HG02610 (cell line): ENCODE measurements around the gene PLCXD1.
"Not testable (repeated sequence)": the region's sequence is repeated elsewhere in the genome, so short reads cannot be mapped to it uniquely, and the experiment has no call there.

Experiments used
- ATAC-seq: cut with Tn5 transposase; IDR thresholded peaks from one replicate; pipeline ENCODE4 v1.9.1; 2021; ENCODE audit warnings: mild to moderate bottlenecking, moderate library complexity; ENCODE audit not compliant: unreplicated experiment

PLCXD1 gene

DNA sequence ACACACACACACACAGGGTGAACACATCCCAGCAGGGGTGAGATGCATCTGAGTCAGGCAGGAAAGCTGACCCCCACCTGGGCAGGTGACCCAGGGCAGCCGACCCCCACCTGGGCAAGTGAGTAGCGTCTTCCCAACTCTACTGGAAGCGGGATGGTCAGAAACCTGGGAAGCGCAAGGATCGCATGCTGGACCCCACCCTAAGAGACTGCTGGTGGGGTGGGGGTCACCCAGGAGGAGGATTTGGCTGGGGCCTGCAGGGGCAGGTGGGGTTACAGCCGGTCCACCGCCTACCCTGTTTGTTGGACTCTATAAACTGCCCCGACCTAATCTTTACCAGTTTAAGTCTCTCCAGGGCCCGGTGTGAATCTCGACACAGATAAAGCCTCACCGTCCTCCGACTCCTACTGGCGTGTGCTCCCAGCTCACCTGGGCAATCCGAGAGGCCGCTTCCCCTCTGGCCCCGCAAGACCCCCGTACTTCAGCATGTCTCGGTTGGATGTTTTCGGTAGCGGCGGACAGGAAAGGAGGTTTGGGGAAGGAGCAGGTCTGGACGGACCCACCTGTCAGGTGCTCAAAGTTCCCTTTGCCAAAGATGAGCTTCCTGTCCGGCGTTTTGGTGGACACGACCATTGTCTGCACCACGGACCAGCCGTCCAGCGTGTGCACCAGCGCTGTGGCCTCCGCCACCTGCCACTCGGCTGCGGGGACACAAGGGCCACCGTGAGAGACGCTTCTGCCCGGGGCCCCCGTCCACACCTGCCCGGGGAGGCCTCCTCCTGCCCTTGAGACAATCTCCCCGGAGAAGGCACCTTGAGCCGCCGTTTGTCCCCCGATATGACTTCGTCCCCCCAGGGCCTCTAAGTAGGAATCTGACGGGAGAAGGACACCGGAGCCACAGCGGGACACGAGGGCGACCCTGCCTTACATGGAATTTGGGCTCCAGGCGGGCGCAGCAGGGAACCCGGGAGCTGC is 35.5 kb downstream of the PLCXD1 start:
- ATAC-seq = no peak

GRCh38 chrX:317424-318067 is 36.4 kb downstream of the PLCXD1 start:
- no peak for ATAC-seq

- peak; percentile 63 for ATAC-seq
Observed at GRCh38 chrX:318068-318738, 37.0 kb downstream of the PLCXD1 start.

DNA sequence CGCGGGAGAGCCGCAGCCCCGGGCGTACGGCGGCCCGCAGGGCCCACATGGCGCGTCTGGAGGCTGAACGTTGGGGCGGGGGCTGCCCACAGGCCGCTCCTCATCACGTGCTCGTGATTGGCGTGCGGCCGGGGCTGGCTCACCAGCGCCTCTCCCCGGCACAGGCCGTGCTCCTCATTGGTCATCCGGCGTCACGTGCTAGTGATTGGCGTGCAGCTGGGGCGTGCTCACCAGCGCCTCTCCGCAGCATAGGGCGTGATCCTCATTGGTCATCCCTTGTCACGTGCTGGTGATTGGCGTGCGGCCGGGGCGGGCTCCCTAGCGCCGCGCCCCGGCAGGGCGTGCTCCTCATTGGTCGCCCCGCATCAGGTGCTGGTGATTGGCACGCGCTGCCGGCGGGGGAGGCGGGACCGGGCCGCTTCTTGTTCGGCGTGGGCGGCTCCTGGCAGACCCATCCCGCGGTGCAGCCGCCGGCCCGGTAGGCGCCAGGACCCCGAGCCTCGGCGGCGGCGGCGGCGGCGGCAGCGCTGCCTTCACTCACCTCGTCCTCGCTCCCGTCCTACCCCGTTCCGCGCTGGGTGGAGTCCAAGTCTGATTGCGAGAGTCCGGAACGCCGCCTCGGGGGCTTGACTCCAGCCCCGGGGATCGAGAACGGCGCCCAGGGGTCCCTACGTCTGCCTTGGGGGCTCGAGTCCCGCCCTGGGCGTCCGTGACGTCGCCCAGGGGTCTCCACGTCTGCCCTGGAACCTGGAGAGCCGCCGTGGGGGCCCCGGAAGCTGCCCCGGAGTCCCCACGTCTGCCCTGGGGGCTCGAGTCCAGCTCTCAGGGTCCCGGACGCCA is 37.8 kb downstream of the PLCXD1 start, which contains the start of gene GTPBP6:
TSS of gene GTPBP6 (minus strand) at position 58 of the 840 bp plus-strand sequence. CDS start at position 49, 9 bp downstream.
- ATAC-seq = peak; percentile 79

DNA sequence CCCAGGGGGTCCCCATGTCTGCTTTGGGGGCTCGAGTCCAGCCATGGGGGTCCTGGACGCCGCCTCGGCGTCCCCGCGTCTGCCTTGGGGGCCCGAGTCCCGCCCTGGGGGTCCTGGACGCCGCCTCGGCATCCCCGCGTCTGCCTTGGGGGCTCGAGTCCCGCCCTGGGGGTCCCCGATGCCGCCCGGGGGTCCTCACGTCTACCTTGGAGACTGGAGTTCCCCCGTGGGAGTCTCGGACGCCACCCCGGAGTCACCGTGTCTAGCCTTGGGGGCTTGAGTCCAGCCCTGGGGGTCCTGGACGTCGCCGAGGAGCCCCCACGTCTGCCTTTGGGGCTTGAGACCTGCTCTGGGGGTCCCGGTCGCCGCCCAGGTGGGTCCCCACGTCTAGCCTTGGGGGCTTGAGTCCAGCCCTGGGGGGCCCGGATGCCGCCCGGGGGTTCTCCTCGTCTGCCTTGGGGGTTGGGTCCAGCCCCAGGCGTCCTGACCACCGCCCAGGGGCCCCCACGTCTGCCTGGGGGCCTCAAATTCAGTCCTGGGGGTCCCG is 38.5 kb downstream of the PLCXD1 start:
- ATAC-seq = no peak

DNA sequence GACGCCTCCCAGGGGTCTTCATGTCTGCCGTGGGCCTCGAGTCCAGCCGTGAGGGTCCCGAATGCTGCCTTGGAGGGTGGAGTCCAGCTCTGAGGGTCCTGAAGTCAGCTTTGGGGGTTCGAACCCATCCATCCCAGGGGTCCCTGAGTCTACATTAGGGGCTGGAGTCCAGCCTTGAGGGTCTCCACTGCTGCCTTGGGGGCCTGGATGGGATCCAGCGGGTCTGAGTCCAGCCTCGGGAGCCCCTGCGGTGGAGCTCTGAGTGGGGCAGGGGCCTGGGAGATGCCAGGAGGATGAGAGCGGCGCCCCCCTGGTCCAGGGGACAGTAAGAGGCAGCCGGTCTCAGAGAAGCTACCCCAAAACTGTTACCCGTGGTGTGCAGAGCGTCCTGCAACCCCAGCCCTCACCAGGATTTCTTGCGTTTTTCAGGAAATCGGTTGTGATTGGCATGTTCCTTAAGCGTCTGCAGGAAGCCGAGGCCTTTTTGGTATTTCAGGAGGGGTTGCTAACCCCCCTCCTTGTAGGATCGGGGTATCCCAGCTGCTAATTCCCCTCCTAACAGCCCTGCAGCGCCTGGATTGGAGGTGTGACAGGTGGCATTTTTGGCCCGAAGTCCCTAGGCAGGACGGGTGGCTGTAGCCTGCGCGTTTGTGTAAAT is 39.1 kb downstream of the PLCXD1 start:
- ATAC-seq = no peak

GRCh38 chrX:323721-324628 is 42.8 kb downstream of the PLCXD1 start:
- no peak for ATAC-seq

DNA sequence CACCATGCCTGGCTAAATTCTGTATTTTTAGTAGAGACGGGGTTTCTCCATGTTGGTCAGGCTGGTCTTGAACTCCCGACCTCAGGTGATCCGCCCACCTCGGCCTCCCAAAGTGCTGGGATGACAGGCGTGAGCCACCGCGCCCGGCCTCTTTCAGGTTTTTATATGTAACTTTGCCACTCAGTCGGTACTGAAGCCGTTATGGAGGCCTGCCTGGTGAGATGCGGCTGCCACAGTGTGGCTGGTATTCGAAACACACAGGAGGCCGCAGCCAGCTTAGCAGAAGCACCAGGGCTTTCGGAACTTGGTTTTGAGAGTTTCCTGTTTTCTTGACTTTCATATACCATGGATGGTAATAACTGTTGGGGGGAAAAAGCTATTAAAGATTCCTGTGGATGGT is 43.5 kb downstream of the PLCXD1 start:
- not testable (repeated sequence) for ATAC-seq

GRCh38 chrX:327660-328126 is 46.5 kb downstream of the PLCXD1 start:
- ATAC-seq = no peak

DNA sequence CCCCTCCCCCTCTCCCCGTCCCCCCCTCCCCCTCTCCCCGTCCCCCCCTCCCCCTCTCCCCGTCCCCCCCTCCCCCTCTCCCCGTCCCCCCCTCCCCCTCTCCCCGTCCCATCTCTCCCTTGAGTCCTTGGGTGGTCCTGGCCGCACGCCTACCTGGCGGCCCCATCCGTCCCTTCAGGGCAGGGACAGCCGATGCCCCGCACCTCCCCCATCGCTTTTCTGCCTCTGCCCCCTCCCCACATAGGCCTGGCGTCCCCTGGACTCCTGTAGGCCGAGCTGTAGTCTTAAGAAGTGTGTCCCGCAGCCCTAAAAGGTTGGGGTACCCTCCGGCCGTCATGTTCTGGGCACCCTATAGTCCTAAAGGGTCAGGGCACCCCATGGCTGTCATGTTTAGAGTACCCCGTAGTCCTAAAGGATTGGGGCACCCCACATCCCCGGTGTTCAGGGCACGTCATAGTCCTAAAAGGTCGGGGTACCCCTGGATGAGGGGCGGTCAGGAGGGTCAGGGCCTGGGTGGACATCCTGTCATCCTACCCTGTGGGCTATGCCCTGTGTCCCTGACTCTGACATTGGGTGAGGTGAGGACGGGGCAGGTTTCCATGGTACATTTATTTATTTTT is 48.2 kb downstream of the PLCXD1 start:
- ATAC-seq = no peak

- ATAC-seq = not testable (repeated sequence)
Observed at GRCh38 chrX:330141-330725, 49.1 kb downstream of the PLCXD1 start.

DNA sequence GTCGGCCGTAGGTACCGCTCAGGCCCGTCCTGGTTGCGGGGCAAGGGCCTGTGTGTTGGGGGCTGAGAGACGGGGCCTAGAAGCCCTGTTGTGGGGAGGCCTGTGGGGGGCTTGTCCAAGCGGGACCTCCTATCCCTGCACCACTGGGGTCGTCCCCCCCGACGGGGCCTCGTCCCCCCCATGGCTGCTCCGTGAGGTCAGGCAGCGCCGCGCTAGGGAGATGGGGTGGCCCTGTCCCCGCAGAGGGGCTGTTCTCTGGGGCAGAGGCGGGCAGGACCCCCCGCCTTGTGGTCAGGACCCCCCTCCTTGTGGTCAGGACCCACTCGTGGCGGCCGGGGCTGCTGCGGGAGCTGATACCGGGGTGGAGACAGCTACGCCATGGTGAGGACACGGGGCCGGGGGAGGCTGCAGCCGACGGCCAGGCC is 49.6 kb downstream of the PLCXD1 start:
- no peak for ATAC-seq

DNA sequence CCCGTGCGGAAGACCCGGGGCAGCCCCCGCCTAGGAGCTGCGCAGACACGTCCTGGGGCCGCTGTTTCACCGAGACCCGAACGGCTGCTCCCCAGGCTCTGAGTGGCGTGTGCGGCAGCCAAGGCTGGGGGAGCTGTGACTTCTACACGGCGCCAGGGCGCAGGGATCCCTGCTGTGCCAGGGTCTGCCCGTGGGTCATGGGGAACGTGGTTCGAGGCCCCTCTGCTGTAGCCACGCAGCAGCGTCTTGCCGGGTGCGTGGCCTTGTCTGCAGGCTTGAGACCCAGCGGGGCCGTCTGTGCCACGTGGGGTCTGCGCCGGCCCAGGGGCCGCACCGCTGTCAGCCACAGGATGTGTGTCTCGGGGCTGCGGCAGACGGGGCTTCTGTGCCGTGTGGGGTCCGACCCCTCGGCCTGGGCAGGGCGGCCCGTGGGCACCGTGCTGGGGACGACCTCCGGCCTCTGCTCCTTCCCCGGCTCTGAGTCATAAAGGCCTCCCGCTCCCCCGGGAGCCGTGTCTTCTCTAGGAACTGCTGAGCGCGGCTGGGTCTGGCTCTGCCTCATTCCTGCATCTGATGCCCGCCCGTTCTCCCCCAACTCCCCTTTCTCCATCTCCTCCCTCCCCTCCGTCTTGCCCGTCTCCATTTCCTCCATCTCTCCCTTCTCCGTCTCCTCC is 50.1 kb downstream of the PLCXD1 start:
- no peak for ATAC-seq

DNA sequence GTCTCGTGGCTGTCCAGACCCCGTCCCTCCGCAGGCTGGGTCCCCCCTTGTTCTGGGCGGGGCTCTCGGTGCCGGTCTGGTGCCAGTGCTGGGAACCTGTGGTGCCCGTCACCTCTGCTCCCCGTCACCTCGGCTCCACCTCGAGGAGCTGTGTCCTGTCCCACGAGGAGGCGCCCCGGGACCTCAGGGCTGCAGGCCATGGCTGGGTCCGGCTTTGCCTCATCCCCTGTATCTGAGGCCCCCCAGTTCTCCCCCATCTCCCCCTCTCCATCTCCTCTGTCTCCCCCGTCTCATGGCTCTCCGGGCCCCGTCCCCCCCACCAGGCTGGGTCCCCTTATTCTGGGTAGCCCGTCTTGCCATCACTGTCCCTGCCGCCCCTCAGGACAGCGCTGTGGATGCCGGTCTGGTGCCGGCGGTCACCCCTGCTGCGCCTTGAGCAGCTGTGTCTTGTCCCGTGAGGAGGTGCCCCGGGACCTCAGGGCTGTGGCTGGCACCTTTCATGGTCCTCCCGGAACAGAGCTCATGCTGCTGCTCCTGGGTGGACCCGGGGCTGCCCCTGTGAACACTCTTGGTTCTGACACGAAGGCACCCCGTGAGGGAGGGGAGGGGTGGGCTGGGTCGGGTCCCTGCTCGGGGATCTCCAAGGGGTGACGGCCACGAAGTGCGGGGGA is 50.8 kb downstream of the PLCXD1 start:
- ATAC-seq = no peak

DNA sequence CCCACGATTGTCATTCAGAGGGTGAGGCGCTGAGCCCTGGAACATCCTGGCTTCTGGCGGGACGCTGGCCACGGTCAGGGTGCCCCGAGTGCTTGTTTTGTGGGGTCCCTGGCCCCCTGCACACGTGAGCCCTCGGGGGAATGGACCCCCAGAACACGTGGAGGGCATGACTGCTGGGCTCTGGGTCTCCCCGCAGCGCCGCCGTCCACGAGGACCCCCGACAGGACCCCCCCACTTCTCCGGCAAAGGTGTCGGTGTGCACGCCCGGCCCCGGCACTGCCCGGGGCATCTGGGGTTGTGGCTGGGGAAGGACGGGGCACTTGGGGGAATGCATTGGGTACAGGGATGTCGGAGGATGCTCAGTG is 51.3 kb downstream of the PLCXD1 start:
- no peak for ATAC-seq

DNA sequence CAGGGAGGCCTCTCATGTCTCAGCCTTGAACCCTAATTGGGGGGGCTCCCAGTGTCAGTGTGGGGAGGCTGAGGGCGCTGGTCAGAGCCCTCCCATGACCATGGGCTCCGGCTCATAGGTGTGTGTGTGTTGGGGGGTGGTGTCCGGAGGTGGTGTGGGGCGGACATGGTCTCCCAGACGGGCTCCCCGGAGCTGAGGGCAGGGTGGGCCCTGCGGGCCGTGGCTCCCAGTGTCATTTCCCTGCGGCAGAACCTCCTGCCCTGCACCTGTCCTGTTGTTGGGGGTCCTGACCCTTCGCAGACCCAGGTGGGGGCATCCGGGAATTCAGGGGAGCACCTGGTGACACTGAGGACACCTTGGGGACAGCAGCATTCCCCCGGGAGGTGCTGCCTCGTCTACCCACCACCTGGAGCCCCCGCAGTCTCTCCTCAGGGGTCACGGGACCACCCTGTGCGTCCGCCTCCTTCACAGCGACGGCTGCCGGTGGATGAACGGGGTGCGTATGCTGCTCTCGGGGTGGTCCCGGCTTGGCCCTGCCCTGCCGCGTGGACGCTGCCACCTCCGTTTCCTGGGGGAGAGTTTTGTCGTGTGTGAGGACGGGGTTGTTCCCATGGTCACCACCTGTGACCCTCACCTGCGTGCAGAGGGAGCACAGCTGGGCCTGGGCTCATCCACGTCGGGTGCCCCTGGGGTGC is 51.9 kb downstream of the PLCXD1 start:
- ATAC-seq = no peak
